MM.1S (cell line): ENCODE measurements around the gene HLA-DQA1.
"Not testable (repeated sequence)": the region's sequence is repeated elsewhere in the genome, so short reads cannot be mapped to it uniquely, and the experiment has no call there.

Experiments
- DNase-seq: peaks from one replicate; pipeline ENCODE4 v3.0.0-alpha.2; 2015
- H2AFZ ChIP-seq: fragments of 300-600 bp; sonication (generic); 2 replicates; pipeline ENCODE4 v1.6.0; 2016; ENCODE audit warnings: antibody characterized with exemption, low read length
- H3F3A ChIP-seq: fragments of 300-600 bp; sonication (generic); 2 replicates; pipeline ENCODE4 v1.6.1; 2016; ENCODE audit warnings: mild to moderate bottlenecking, antibody characterized with exemption, low read length, moderate library complexity, mixed read lengths; ENCODE audit not compliant: insufficient read depth
- H3K27ac ChIP-seq: fragments of 300-600 bp; sonication (generic); 2 replicates; pipeline ENCODE4 v1.5.1; 2016; ENCODE audit warnings: mild to moderate bottlenecking, low read length
- H3K27me3 ChIP-seq: fragments of 300-600 bp; sonication (generic); replicated peaks from 2 replicates; pipeline ENCODE4 v1.6.0; 2016; ENCODE audit warnings: low read length; ENCODE audit not compliant: insufficient read depth
- H3K36me3 ChIP-seq: fragments of 300-600 bp; sonication (generic); replicated peaks from 2 replicates; pipeline ENCODE4 v1.6.1; 2016; ENCODE audit warnings: mild to moderate bottlenecking, low read length, mixed read lengths; ENCODE audit not compliant: insufficient read depth
- H3K4me1 ChIP-seq: fragments of 300-600 bp; sonication (generic); 2 replicates; pipeline ENCODE4 v1.6.1; 2016; ENCODE audit warnings: low read length, mixed read lengths
- H3K4me2 ChIP-seq: fragments of 300-600 bp; sonication (generic); 2 replicates; pipeline ENCODE4 v1.6.0; 2016; ENCODE audit warnings: low read depth, low read length
- H3K4me3 ChIP-seq: fragments of 300-600 bp; sonication (generic); 2 replicates; pipeline ENCODE4 v1.5.1; 2016; ENCODE audit warnings: low read length, mixed read lengths
- H3K79me2 ChIP-seq: fragments of 300-600 bp; sonication (generic); 2 replicates; pipeline ENCODE4 v1.6.1; 2016; ENCODE audit warnings: mixed run types, low read length, mixed read lengths
- H3K9ac ChIP-seq: fragments of 300-600 bp; sonication (generic); 2 replicates; pipeline ENCODE4 v1.6.1; 2016; ENCODE audit warnings: low read length, mixed read lengths
- H3K9me2 ChIP-seq: fragments of 300-600 bp; sonication (generic); replicated peaks from 2 replicates; pipeline ENCODE4 v1.6.1; 2016; ENCODE audit warnings: mild to moderate bottlenecking, low read length, mixed read lengths; ENCODE audit not compliant: insufficient read depth
- H3K9me3 ChIP-seq: fragments of 300-600 bp; sonication (generic); replicated peaks from 2 replicates; pipeline ENCODE4 v1.6.1; 2016; ENCODE audit warnings: mild to moderate bottlenecking, low read length, mixed read lengths; ENCODE audit not compliant: insufficient read depth
- H4K20me1 ChIP-seq: fragments of 300-600 bp; sonication (generic); 2 replicates; pipeline ENCODE4 v1.6.1; 2016; ENCODE audit warnings: mild to moderate bottlenecking, low read length, moderate library complexity, mixed read lengths; ENCODE audit not compliant: insufficient read depth
- CTCF ChIP-seq: fragments of 300-600 bp; sonication (generic); IDR thresholded peaks from 2 replicates; pipeline ENCODE4 v1.5.1; 2016; ENCODE audit warnings: antibody characterized with exemption, low read length, mixed read lengths
- EZH2 ChIP-seq: fragments of 300-600 bp; sonication (generic); optimal IDR thresholded peaks from 2 replicates; pipeline ENCODE3; 2017; ENCODE audit warnings: low read depth, mild to moderate bottlenecking, antibody characterized with exemption, low read length, mixed read lengths
- EZH2phosphoT487 ChIP-seq: fragments of 300-600 bp; sonication (generic); IDR thresholded peaks from 2 replicates; pipeline ENCODE4 v1.6.1; 2018; ENCODE audit warnings: antibody characterized with exemption, low read length

The HLA-DQA1 gene

GRCh38 chr6:32638532-32639219 is 1.5 kb downstream of the HLA-DQA1 start:
- Histone ChIP-seq H2AFZ (no peak overlapping the region), H4K20me1 (no peaks in the 10 kb centered on the region), H3K9ac (no peak overlapping the region), H3K79me2 (no peaks in the 10 kb centered on the region), H3K27ac (no peak overlapping the region), H3K4me1 (no peaks in the 10 kb centered on the region), H3K4me3 (no peak overlapping the region), H3F3A (no peaks in the 10 kb centered on the region), H3K36me3 (no peaks in the 10 kb centered on the region), H3K4me2 (no peak overlapping the region), H3K27me3 (no peaks in the 10 kb centered on the region), H3K9me2 (no peaks in the 10 kb centered on the region), H3K9me3 (no peaks in the 10 kb centered on the region)
- DNase-seq = no peak
- no peak for TF ChIP-seq EZH2phosphoT487

GRCh38 chr6:32639440-32640394 is 2.5 kb downstream of the HLA-DQA1 start:
- no peak for DNase-seq
- no peaks in the 10 kb centered on the region for H3K36me3 ChIP-seq
- H3K4me3 ChIP-seq = no peak overlapping the region

GRCh38 chr6:32641122-32641521 is 3.9 kb downstream of the HLA-DQA1 start:
- no peak overlapping the region for H3K4me3 ChIP-seq
- no peaks in the 10 kb centered on the region for H3K9me2 ChIP-seq

More at GRCh38 chr6:32639440-32640394, 2.5 kb downstream of the HLA-DQA1 start:
- Histone ChIP-seq H3K79me2 (no peaks in the 10 kb centered on the region), H3K4me2 (no peak overlapping the region), H3K9me2 (no peaks in the 10 kb centered on the region), H3F3A (no peaks in the 10 kb centered on the region), H4K20me1 (no peaks in the 10 kb centered on the region), H3K27me3 (no peaks in the 10 kb centered on the region), H2AFZ (no peak overlapping the region), H3K4me1 (no peaks in the 10 kb centered on the region), H3K9ac (no peak overlapping the region), H3K27ac (no peak overlapping the region), H3K9me3 (no peaks in the 10 kb centered on the region)
- TF ChIP-seq CTCF (no peak), EZH2phosphoT487 (no peak), EZH2 (no peak)

DNA sequence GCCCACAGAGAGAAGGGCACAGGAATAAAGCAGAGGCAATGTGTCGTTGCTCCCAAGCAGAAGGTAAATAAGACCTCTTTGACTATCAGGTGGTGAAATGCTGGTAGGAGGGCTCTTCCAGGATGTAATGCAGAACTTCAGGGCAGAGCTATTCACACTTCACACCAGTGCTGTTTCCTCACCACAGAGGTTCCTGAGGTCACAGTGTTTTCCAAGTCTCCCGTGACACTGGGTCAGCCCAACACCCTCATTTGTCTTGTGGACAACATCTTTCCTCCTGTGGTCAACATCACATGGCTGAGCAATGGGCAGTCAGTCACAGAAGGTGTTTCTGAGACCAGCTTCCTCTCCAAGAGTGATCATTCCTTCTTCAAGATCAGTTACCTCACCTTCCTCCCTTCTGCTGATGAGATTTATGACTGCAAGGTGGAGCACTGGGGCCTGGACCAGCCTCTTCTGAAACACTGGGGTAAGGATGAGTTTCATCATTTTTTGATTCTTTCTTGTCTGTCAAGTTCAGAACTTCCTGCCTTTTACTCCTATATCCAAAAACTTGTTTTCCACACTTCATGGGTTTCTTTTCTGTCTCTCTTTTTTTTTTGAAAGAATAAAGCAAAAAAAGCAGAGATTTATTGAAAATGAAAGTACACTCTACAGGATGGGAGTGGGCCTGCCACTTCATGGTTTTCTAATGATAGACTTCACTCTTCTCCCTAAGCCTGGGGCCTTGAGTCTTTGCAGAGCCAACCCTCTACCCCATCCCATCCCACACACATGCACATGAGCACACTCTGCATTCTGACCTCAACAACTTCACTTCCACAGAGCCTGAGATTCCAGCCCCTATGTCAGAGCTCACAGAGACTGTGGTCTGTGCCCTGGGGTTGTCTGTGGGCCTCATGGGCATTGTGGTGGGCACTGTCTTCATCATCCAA is 4.8 kb downstream of the HLA-DQA1 start:
- not testable (repeated sequence) for H3K27ac ChIP-seq, H3K9ac ChIP-seq, H3K79me2 ChIP-seq, H3K9me2 ChIP-seq, H3K4me1 ChIP-seq, H3K4me3 ChIP-seq, H4K20me1 ChIP-seq, H3F3A ChIP-seq, H3K36me3 ChIP-seq, DNase-seq, H3K9me3 ChIP-seq, H3K4me2 ChIP-seq, H2AFZ ChIP-seq, H3K27me3 ChIP-seq

More at GRCh38 chr6:32641122-32641521, 3.9 kb downstream of the HLA-DQA1 start:
- no peak overlapping the region for H3K27ac ChIP-seq
- H3K27me3 ChIP-seq = no peaks in the 10 kb centered on the region
- no peak overlapping the region for H3K4me2 ChIP-seq
- no peaks in the 10 kb centered on the region for H3F3A ChIP-seq
- no peaks in the 10 kb centered on the region for H3K4me1 ChIP-seq
- H3K9ac ChIP-seq = no peak overlapping the region
- TF ChIP-seq EZH2phosphoT487 (no peak), EZH2 (no peak), CTCF (no peak)
- no peaks in the 10 kb centered on the region for H3K36me3 ChIP-seq
- no peak overlapping the region for H2AFZ ChIP-seq
- no peak for DNase-seq
- H3K79me2 ChIP-seq = no peaks in the 10 kb centered on the region
- H3K9me3 ChIP-seq = no peaks in the 10 kb centered on the region
- no peaks in the 10 kb centered on the region for H4K20me1 ChIP-seq
